GM19468 (cell line): Measurements from ENCODE around the gene KRTAP10-11.
"Not testable (repeated sequence)": the region's sequence is repeated elsewhere in the genome, so short reads cannot be mapped to it uniquely, and the experiment has no call there.

ENCODE experiments used
- ATAC-seq: cut with Tn5 transposase; IDR thresholded peaks from one replicate; pipeline ENCODE4 v1.9.1; 2021; ENCODE audit warnings: mild to moderate bottlenecking, moderate library complexity, moderate number of reproducible peaks; ENCODE audit not compliant: unreplicated experiment; ENCODE audit errors: extremely low read depth

KRTAP10-11 gene

GRCh38 chr21:44657635-44658540 lies 11.7 kb downstream of the KRTAP10-11 start, which contains the start of gene KRTAP12-3:
KRTAP12-3 (plus strand) TSS chr21:44657932; CDS start chr21:44657980, 48 bp downstream.
- ATAC-seq, result no peak

- ATAC-seq, result no peak
Measured at GRCh38 chr21:44658541-44658910, 12.3 kb downstream of the KRTAP10-11 start.

GRCh38 chr21:44658913-44659595 lies 12.8 kb downstream of the KRTAP10-11 start:
- ATAC-seq, result no peak

- not testable (repeated sequence) for ATAC-seq
Measured at GRCh38 chr21:44661567-44661966, 15.4 kb downstream of the KRTAP10-11 start.

- ATAC-seq, result no peak
Measured at GRCh38 chr21:44664691-44665090, 18.5 kb downstream of the KRTAP10-11 start.

GRCh38 chr21:44666401-44667320 lies 20.4 kb downstream of the KRTAP10-11 start, which contains the start of gene KRTAP12-2:
KRTAP12-2 (minus strand) TSS chr21:44666927; CDS start chr21:44666886, 41 bp downstream.
- no peak for ATAC-seq

GRCh38 chr21:44667612-44668011 lies 21.4 kb downstream of the KRTAP10-11 start:
- ATAC-seq, result no peak

GRCh38 chr21:44670642-44671432 lies 24.6 kb downstream of the KRTAP10-11 start:
- ATAC-seq, result no peak

GRCh38 chr21:44671911-44672310 lies 25.7 kb downstream of the KRTAP10-11 start:
- ATAC-seq, result no peak

GRCh38 chr21:44677881-44678280 lies 31.7 kb downstream of the KRTAP10-11 start:
- ATAC-seq, result no peak

- no peak for ATAC-seq
Measured at GRCh38 chr21:44681152-44681551, 34.9 kb downstream of the KRTAP10-11 start.

- ATAC-seq, result no peak
Measured at GRCh38 chr21:44681861-44682579, 35.8 kb downstream of the KRTAP10-11 start, which contains the start of gene KRTAP12-1. KRTAP12-1 (minus strand) TSS chr21:44682163; CDS start chr21:44682123, 40 bp downstream.

GRCh38 chr21:44682580-44683151 lies 36.5 kb downstream of the KRTAP10-11 start:
- ATAC-seq, result no peak

- no peak for ATAC-seq
Measured at GRCh38 chr21:44684077-44684476, 37.9 kb downstream of the KRTAP10-11 start.

- no peak for ATAC-seq
Measured at GRCh38 chr21:44684483-44684882, 38.3 kb downstream of the KRTAP10-11 start.

- not testable (repeated sequence) for ATAC-seq
Measured at GRCh38 chr21:44685050-44685449, 38.8 kb downstream of the KRTAP10-11 start.

GRCh38 chr21:44686000-44686781 lies 40.0 kb downstream of the KRTAP10-11 start:
- no peak for ATAC-seq
